Esophagus squamous epithelium (tissue), 4 donors: Measurements from ENCODE around the gene METTL4.

Experiments used
- CTCF ChIP-seq, 6 experiments: fragments of 450-650 bp in 4 of 6; fragments of 200-600 bp in 2 of 6; sonication (generic) in 2 of 6; IDR thresholded peaks; one replicate each; pipeline ENCODE4 v1.5.1; 2016 to 2019; ENCODE audit warnings: antibody characterized with exemption in 6 of 6, mild to moderate bottlenecking in 4 of 6, moderate library complexity in 4 of 6
- POLR2A ChIP-seq, 4 donors: fragments of 450-650 bp; IDR thresholded peaks; one replicate each; pipeline ENCODE4 v1.6.1; 2017; ENCODE audit warnings: antibody characterized with exemption in 4 of 4, mild to moderate bottlenecking in 4 of 4, moderate library complexity in 3 of 4

- TF ChIP-seq POLR2A (IDR thresholded peaks at IDR 0.05) (no peak), CTCF (IDR thresholded peaks at IDR 0.05) (no peak)
Measured at GRCh38 chr18:2515171-2515787, 56.0 kb downstream of the METTL4 start.
